ENCODE results near the gene ERN1.

GRCh38 chr17:64130559-64131001, 636 bp upstream of the ERN1 start:
- TF ChIP-seq CTCF (optimal IDR thresholded peaks at IDR 0.05 in 1 of 3, IDR thresholded peaks at IDR 0.05 in 1 of 3, conservative IDR thresholded peaks at IDR 0.05 in 1 of 3; ENCODE audit: extremely low read depth in 1 of 3, insufficient read depth in 2 of 3, low read length in 3 of 3): no peak
- TF ChIP-seq EZH2 (IDR thresholded peaks at IDR 0.05; ENCODE audit: low read length): no peak
